DND-41 (cell line): Measurements from ENCODE around the gene RPS6KB2.

Source experiments
- CTCF ChIP-seq: IDR thresholded peaks from 2 replicates; pipeline ENCODE4 v1.5.1; 2012; ENCODE audit warnings: borderline replicate concordance, low read length, moderate library complexity, mild to moderate bottlenecking; ENCODE audit not compliant: poor library complexity, severe bottlenecking; ENCODE audit errors: extremely low read depth
- EZH2 ChIP-seq: IDR thresholded peaks from 3 replicates; pipeline ENCODE4 v1.6.1; 2012; ENCODE audit warnings: borderline replicate concordance, low read depth, mild to moderate bottlenecking, moderate library complexity, low read length, inconsistent platforms; ENCODE audit not compliant: severe bottlenecking

GRCh38 chr11:67445515-67445914 is 17.2 kb downstream of the RPS6KB2 start:
- TF ChIP-seq CTCF, result no peak
- TF ChIP-seq EZH2, result no peak
